ENCODE data around the gene NHSL2.

DNA sequence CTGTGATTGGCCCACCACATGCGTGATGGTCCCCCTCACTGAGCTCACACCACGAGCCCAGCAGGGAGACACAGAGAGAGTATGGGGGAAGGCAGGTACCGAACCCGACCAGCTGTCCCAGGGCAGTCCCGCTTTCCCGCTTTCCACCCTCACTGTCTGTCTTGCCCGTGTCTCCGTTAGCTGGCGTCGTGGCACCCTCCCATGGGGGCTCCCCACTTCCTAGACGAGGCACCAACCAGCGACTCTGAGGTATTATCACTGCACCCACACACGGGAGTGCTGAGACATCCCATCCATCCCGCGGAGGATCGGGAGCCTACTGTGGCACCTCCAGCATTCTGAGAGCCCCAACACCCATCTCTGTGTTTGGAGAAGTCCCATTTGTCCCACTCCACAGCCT is 43.0 kb upstream of the NHSL2 start:
- TF ChIP-seq, protein P1, sequence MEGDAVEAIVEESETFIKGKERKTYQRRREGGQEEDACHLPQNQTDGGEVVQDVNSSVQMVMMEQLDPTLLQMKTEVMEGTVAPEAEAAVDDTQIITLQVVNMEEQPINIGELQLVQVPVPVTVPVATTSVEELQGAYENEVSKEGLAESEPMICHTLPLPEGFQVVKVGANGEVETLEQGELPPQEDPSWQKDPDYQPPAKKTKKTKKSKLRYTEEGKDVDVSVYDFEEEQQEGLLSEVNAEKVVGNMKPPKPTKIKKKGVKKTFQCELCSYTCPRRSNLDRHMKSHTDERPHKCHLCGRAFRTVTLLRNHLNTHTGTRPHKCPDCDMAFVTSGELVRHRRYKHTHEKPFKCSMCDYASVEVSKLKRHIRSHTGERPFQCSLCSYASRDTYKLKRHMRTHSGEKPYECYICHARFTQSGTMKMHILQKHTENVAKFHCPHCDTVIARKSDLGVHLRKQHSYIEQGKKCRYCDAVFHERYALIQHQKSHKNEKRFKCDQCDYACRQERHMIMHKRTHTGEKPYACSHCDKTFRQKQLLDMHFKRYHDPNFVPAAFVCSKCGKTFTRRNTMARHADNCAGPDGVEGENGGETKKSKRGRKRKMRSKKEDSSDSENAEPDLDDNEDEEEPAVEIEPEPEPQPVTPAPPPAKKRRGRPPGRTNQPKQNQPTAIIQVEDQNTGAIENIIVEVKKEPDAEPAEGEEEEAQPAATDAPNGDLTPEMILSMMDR (IDR thresholded peaks at IDR 0.05; ENCODE audit: borderline replicate concordance, extremely low read depth, low read length, poor library complexity, severe bottlenecking): no peak
- TF ChIP-seq EZH2 (IDR thresholded peaks at IDR 0.05; ENCODE audit: borderline replicate concordance, low read depth, low read length, severe bottlenecking): no peak

Measured in DND-41 (cell line).